ENCODE results near the gene LILRB3.
"Not testable (repeated sequence)": the region's sequence is repeated elsewhere in the genome, so short reads cannot be mapped to it uniquely, and the experiment has no call there.

The LILRB3 gene

DNA sequence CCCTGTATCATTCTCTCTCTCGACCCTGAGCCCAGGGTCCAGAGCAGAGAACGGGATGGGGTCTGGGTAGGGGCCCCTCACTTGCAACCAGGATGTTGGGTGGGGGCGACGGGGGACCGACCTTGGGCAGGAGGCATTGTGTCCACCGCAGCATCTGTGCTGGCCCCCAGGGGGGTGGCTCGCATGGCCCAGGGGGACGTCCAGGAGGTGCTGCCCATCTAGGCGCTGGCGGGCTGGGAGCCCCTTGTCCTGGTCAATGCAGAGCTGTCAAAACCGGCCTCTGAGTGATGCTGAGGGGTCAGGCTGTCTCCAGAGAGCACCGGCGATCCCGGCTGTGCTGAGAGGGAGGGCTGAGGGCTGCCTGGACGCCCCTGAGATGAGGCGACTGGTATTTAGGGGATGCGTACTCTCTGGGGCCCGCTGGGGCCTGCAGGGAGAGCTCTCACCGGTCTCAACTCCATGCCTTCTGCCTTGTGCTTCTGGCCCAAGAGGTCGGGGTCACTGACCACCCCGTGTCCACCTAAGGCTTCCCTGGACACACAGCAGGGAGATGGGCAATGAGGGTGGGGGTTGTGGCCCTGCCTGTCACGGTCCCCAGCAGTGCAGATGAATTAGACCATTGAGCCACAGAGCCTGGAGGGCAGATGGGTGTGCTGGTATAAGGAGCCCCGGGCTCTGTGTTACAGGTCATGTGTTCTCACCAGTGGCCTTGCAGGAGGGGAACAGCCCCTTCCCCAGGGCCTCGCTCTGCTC, 13.6 kb downstream of the LILRB3 start:
- DNase-seq: peak; percentile 45

DNA sequence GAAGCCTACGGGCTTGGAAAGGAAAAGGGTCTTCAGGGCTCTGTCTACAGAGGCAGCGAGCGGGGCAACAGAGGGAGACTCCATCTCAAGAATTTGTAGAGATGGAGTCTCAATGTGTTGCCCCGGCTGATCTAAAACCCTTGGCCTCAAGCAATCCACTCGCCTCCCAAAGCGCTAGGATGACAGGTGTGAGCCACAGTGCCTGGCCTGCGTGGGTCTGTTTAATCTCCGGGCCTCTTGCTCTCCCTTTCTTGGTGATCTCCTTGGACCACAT, 14.1 kb downstream of the LILRB3 start:
- peak; percentile 57 for DNase-seq

DNA sequence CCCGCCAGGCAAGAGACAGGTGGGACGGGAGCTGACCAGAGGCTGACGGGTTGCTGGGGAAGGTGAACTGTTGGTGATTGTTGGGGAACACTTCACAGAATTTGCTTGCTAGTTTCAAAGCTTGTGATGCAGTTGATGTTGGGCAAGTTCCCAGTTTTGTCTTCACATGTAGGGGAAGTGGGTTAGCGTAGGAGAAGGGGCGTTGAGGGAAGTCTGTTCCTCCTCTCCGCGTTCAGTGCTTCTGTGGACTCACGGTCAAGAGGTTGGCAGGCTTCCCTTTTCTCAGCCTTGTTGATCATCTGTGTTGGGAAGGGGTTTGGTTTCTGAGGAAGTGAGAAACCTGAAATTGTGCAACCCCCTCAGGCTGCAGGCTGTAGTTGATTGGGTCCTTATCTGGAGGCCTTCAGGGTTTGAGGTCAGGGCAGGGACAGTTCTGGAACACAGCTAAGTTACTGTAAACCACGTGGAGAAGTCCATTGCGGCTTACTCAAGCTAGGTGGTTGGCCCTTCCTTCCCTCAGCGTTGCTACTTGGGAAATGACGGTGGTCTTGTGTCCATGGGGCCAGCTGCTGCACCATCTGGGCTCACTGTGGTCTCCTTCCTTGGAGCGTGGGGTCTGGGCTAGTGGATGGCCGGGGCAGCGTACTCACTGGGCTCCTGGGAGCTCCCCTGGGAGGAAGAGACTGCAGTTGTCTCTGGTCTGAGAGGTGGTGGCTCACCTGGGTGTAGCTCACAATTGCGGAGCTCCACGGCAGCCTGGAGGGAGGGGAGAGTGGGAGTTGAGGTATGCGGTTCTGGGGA, 14.6 kb downstream of the LILRB3 start:
- DNase-seq: peak; percentile 68

DNA sequence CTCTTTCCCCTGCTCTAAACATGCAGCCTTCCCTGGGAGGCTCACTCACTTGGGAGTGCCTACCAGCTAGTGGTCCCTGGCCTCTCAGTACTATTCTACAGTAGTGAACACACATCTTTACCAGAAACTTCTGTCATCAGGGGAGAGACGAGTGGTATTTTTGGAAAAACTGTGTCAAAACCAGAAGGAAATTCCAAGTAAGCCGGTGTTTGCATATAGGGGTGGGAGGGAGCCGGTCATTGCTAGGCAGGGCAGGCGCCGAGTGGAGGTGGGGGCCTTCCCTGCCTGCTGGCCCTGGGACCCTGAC, 15.2 kb downstream of the LILRB3 start:
- DNase-seq: no peak

DNA sequence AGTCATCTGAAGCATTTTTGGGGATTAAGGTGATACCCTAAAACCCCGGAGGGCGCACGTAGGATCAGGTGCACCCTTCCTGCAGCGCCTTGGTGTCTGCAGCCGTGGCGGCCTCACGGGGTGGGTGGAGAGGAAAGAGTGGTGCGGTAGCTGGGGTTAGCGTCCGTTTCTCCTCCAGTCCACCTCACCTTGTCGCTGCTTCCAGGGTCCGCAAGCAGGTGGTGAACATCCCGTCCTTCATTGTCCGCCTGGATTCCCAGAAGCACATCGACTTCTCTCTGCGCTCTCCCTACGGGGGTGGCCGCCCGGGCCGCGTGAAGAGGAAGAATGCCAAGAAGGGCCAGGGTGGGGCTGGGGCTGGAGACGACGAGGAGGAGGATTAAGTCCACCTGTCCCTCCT, 15.6 kb downstream of the LILRB3 start:
- DNase-seq: not testable (repeated sequence)

DNA sequence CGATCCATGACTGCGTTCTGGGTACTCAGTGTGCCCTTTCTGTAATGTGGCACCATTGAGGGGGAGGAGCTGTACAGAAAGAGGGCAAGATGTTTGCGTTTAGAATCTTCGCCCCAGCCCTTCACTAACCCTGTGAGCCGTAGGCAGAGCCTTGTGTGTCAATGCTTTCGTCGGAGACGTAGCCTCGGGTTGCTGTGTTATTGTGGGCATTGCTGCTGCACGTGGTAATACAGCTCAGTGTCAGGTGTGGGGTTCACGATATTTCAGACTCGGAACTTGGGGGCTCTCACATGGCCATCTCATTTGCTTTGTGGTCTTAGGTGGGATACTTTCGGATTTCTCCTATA, 16.0 kb downstream of the LILRB3 start:
- no peak for DNase-seq

DNA sequence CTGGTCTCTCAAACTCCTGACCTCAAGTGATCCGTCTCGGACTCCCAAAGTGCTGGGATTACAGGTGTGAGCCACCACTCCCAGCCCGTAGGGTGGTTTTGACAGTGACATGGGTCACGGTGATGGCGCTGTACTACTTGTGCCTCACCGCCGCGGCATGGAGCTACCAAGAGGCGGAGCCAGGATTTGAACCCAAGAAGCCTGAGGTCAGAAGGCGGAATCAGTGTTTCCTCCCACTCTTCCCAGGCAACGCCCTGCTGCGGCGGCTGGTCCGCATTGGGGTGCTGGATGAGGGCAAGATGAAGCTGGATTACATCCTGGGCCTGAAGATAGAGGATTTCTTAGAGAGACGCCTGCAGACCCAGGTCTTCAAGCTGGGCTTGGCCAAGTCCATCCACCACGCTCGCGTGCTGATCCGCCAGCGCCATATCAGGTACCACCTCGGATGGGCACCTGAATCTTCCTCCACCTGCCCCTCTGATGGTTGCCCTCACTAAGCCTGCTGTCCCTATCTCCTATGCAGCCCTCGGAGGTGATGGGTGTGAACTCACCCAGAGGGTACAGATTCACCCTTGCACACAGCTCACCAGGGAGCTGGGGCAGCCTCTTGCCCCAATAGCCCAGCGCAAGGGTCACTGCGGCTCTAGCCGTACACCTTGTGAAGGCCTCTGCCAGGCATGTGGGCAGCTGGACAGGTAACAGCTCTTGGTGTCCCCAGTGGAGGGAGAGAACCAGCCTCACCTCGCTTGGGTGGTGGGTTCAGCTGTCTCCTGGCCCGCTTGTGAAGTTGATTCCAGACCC, 16.6 kb downstream of the LILRB3 start:
- DNase-seq: no peak

DNA sequence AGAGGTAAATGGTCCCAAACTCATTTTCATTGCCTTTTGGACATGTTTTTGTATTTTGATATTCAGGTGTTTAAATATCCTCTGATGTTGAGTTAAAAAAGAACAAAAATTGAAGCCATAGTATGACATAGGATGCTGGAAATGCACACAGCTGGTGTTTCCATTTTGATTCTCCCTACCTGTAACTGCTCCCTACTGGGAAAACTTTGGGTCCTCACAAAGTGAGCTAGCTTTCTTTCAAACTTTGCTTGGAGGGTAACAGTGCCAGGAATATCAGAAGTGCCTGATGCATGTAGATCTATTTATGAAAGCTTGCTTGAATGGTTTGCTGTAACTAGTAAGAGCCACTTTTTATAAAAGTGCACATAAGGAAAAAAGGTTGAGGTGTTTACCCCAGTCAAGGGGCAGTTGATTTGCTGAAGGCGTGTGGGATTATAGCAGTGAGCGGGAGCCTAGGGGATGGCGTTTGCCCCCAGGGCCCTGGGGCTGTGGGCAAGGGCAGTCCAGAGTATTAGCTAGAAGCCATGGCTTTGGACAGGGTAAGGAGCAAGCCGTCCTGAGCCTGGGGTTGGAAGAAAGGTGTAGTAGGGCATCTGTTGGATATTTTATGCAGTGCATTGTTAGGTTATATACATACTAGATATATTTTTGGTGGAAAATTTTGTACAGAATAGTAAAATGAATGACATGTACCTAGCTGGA, 17.9 kb downstream of the LILRB3 start:
- no peak for DNase-seq

DNA sequence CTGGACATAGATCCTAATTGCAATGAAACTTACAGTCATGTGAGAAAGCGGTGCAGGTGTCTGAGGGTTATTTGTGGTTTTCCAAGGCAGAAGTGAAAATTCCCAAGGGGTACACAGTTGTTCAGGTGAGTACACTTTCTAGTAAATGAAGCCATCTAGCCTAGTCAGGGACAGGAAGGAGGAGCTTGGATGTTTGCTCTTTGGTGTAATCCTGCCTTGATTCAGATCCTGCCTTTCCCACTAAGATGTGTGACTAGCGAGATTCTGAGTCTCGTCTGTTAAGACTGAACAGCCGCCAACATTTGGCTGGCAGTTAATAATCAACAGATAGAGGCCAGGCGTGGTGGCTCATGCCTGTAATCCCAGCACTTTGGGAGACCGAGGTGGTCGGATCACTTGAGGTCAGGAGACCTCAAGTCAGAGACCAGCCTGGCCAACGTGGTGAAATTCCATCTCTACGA, 19.6 kb downstream of the LILRB3 start:
- no peak for DNase-seq

DNA sequence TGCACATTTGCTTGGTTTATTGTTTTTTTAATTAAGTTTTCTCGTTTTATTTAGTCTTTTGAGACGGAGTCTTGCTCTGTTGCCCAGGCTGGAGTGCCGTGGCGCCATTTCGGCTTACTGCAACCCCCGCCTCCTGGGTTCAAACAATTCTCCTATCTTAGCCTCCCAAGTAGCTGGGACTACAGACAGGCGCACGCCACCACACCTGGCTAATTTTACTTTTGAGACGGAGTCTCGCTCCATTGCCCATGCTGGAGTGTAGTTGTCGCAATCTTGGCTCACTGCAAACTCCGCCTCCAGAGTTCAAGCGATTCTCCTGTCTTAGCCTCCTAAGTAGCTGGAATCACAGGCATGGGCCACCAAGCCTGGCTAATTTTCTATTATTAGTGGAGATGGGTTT, 20.8 kb downstream of the LILRB3 start:
- no peak for DNase-seq

DNA sequence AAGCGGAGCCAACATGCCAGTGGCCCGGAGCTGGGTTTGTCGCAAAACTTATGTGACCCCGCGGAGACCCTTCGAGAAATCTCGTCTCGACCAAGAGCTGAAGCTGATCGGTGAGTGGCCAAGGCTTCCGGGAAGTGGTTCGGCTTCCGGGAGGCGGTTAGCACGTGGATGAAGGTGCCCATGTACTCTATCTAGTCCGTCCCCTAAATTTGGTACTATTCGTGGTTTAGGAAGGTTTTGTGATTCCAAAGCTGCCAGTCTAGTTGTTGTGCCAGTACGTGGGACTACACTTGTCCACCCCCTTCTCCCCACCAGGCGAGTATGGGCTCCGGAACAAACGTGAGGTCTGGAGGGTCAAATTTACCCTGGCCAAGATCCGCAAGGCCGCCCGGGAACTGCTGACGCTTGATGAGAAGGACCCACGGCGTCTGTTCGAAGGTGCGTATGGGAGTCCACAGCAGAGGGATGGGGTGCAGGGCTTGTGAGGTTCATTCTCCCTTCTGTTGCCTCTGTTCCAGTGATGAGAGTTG, 21.6 kb downstream of the LILRB3 start:
- no peak for DNase-seq

DNA sequence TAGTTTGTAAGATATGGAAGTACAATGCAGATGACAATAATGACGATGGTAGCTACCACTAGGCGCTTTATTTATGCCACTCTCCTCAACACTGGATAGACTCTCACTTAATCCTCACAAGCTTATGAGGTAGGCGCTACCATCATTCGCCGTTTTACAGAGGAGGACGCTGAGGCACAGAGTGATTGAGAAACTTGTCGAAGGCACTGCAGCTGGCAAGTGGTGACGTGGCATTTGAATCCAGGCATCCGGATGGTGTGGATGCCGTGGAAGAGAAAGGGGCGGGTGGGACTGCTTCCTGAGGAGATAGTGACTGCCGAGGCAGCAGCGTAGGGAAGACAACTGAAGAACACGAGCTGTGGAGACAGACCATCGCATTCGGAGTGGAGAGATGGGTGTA, 23.4 kb downstream of the LILRB3 start:
- DNase-seq: no peak

DNA sequence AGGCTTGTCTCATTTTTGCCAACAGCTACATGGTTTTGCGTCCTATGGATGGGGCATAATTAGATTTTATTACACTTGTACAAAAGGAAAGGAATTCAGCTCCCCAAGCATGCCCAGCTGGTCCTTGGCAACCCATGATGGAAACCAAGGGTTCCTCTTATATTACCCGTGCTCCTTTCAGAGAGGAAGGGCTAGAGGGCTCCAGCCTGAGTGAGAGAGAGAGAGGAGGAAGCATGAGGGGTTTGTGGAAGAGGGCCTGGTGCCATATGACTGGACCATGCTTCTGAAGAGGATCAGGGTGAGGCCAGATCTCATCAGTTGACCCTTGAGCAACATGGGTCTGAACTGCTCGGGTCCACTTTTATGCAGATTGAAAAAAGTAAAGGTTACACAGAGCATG, 25.7 kb downstream of the LILRB3 start:
- DNase-seq: no peak

DNA sequence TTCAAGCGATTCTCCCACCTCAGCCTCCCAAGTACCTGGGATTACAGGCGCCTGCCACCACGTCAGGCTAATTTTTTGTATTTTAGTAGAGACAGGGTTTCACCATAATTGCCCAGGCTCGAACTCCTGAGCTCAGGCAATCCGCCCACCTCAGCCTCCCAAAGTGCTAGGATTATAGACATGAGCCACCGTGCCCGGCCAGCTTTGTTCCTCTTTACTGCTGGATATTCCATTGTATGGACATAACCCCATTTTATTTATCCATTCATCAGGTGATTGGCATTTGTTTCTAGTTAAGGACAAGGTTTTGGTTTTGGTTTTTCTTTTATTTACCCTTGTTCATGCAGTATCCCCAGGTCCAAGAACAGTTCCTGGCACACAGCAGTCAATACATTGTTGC, 26.3 kb downstream of the LILRB3 start:
- DNase-seq: no peak

DNA sequence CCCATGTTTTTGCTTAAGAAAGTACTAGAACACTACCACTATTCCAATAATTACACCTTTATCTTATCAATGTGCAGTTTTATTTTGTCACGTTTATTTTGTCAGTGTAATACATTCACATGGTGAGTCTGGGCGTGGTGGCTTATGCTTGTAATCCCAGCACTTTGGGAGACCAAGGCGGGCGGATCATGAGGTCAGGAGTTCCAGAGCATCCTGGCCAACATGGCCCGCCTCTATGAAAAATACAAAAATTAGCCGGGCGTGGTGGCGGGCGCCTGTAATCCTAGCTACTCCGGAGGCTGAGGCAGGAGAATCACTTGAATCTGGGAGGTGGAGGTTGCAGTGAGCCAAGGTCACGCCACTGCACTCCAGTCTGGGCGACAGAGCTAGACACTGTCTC, 28.3 kb downstream of the LILRB3 start:
- DNase-seq: not testable (repeated sequence)

DNA sequence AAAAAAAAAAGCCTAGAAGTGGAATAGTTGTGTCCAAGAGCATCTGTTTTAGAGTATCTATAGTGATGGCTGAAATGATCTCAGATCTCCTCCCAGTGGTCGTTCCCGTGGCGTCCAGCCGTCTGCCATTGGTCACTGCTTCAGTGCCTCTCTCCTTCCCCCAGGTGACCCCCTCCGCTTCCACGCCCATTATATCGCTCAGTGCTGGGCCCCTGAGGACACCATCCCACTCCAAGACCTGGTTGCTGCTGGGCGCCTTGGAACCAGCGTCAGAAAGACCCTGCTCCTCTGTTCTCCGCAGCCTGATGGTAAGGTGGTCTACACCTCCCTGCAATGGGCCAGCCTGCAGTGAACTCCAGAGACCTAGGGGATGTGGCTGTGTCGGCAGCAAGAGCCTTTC, 29.8 kb downstream of the LILRB3 start:
- no peak for DNase-seq

DNA sequence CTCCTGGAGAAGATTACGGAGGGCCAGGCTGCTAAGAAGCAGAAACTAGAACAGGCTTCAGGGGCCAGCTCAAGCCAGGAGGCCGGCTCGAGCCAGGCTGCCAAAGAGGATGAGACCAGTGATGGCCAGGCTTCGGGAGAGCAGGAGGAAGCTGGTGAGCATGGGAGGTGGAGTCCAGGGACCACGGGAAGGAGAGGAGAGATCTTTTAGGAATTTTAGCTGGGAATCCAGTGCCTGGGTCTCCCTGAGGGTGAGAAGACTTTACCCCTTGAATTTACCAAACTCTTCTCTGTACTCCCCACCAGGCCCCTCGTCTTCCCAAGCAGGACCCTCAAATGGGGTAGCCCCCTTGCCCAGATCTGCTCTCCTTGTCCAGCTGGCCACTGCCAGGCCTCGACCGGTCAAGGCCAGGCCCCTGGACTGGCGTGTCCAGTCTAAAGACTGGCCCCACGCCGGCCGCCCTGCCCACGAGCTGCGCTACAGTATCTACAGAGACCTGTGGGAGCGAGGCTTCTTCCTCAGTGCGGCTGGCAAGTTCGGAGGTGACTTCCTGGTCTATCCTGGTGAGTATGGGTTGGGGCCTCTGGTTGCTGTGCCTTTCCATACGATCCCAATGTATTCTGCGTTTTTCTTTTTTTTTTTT, 30.9 kb downstream of the LILRB3 start:
- DNase-seq: no peak

DNA sequence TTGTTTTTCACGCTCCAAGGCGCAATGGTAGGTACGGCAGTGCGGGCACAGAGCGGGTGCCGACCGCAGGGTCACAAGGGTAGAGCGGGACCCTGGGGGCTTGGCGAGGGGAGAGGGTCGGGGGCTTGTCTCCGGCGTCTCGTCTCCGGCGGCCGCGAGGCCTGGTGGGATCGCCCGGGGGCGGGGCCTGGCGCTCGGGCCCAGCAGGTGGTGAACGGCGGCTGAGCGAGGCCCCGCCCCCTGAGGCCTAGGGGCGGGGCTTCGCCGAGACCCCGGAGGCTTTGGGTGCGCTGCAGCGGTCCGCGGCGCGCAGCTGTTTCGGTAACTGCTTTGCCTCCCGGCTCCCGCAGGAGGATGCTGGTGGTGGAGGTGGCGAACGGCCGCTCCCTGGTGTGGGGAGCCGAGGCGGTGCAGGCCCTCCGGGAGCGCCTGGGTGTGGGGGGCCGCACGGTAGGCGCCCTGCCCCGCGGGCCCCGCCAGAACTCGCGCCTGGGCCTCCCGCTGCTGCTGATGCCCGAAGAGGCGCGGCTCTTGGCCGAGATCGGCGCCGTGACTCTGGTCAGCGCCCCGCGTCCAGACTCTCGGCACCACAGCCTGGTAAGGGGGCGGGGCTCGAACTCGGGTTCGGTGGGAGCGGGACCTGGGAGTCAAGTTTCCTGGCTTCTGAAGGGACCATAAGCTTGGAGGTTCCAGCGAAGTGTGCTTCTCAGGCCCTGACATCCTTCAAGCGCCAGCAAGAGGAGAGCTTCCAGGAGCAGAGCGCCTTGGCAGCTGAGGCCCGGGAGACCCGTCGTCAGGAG, 31.6 kb downstream of the LILRB3 start, which contains the start of gene TSEN34:
Gene TSEN34 (plus strand): TSS at position 298 of the 800 bp plus-strand sequence. CDS start 57 bp downstream, at position 355.
- peak; percentile 88 for DNase-seq

DNA sequence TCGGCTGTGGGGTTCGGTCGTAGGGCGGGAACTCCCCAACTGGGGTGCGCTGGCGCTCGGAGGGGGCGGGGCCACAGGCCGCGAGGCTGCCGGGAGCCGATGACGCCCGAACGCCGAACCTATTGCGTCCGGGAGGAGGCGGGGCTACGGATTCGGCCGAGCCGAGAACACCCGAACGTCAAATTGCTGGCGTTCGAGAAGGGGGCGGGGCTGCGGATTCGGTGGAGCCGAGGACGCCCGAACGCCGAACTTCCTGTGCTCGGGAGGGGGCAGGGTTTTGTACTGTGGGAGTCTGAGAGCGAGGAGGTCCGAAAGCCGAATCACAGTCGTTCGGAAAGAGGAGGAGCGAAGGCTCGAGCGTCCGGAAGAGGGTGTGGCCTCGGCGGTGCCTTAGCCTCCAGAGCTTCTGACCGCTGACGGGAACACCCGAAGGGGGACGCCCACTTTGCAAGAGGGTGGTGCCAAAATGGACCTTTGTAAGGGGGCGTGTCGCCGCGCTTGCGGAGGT, 32.2 kb downstream of the LILRB3 start:
- peak; percentile 100 for DNase-seq

DNA sequence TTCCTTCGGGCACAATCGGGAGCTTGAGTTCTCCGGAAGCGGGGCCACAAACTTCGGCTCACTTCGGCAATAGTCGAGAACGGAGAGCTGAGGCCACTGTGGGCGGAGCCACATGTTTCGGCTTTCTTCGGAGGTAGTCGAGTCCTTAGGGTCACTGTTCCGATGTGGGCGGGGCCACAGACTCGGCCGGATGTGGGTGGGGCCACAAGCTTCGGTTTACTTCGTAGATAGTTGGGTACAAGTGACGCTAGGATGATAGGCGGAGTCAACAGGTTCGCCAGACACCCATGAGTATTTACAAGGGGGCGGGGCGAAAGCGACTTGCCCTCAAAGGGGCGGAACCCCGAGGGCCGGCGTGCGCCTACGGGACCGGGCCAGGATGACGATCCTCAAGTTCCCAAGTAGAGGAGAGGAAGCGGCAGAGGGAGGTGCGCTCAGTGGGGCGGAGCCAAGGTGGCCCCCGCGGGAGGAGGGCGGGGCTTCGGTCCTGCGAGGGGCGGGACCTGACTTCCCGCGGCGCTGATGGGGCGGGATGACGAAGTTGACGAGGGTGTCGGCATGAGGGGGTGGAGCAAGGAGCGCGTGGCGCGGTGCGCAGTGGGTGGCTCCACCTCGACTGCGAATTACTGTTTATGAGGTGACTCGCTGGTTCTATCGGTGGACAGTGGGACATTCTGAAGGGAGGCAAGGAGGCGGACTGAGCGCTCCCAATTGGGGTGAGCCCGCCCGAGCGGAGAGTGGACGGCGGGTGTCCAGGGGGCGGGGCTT, 32.9 kb downstream of the LILRB3 start:
- peak; percentile 100 for DNase-seq

Measured in EL (cell line).